Measurements from ENCODE around the gene GSN.
A peak's percentile ranks its signal among the peaks of the same experiment; 100 is the strongest.

Gene GSN

GRCh38 chr9:121267689-121268597 is at the start of gene GSN:
Gene GSN (plus strand): TSS chr9:121268162. CDS start chr9:121301972, 33,810 bp downstream.
- DNase-seq, result peak; percentile 12 to 72 (median 69)

- DNase-seq, result no peak
These were observed 49.5 kb upstream of the GSN start for GRCh38 chr9:121218357-121219027.

DNA sequence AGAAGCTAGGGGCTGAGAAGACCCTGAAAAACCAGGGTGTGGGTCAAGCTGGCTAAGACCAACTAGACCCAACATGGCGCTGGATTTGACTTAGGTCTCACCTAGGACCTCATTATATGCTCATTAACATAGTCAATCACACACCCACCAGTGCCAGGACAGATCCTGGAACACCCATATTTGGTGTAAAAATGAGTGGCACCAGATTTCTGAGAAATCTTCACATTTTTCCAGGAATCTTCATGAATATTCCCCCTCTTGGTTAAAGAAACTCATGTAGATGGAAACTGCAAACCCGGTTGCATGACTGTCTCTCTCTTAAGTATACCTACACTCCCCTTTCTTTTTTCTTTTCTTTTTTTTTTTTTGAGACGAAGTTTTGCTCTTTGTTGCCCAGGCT is 48.4 kb upstream of the GSN start:
- DNase-seq, result no peak

DNA sequence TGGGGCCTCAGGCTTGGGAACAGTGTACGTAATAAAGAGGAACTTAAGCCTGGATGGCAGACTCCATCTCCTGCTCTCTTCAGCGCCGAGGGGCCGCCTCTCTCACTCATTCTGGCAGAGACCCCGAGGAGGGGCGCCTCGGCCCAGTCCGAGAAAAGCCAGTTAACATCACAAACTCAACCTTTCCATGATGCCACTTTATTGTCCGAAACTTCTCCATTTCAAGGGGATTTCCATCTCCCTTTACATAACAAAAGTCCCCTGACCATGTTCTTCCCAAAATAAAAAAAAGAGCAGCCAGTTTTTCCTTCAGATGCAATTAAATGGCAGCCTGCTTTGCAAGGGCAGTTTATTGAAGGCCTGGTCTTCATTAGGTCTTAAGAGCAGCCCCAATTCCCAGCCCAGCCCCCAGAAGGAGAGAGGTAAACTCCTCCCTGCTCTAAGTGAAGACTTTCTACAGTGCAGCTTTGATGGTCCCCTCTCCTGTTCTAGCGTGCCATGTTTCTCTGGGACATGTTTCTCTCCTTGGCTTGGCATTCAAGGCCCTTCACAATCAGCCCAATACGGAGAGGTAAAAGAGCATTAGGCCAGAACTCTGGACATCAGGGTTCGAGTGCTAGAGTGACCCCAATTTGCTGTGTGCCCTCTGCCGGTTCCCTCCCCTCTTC is 46.8 kb upstream of the GSN start:
- DNase-seq, result no peak

GRCh38 chr9:121221664-121222055 is 46.3 kb upstream of the GSN start:
- DNase-seq, result no peak

DNA sequence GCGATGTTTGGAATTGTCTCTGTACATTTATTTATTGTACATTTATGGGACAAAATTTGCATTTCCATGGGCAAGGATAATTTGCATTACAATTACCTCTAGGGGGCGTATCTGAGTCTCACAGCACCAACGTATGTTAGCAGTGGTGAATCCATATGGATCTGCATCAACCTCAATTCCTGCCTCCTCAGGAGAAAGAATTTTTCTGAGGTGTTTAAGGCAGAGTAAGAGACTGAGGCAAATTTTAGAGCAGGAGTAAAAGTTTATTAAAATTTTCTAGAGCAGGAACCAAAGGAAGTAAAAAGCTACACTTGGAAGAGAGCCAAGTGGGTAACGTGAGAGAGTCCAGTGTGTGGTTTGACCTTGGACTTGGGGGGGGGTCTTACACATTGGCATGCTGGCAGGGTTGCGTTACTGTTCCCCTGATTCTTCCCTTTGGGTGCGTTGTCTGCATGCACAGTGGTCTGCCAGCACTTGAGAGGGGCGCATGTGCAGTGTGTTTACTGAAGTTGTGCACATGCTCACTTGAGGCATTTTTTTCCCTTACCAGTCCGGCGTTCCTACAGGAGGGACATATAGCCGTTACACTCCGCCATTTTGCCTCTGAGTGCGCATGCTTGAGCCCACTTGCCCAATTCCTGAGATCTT is 45.3 kb upstream of the GSN start:
- DNase-seq, result peak in 2 of 3 experiments; percentile 21 to 32

DNA sequence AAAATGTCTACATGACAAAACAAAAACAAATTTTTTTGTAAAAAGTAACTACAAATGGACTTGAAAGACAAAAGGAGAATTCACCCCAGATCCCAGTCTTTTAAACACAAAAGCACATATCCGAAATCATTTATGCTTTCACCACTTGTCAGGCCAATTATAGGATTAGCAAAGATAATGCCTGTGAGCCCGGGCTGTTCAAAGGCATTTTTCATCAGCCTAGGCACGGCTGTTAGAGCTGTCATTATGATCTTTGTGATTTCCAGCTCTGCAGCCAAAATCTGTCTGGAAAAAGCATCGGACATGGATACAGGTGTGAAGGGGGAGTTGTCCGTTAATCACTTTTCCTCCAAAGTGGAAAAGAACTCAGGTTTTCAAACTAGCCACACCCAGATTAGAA is 42.7 kb upstream of the GSN start:
- peak in 2 of 3 experiments; percentile 9 to 56 for DNase-seq

- no peak for DNase-seq
These were observed 41.8 kb upstream of the GSN start for GRCh38 chr9:121226175-121226574.

DNA sequence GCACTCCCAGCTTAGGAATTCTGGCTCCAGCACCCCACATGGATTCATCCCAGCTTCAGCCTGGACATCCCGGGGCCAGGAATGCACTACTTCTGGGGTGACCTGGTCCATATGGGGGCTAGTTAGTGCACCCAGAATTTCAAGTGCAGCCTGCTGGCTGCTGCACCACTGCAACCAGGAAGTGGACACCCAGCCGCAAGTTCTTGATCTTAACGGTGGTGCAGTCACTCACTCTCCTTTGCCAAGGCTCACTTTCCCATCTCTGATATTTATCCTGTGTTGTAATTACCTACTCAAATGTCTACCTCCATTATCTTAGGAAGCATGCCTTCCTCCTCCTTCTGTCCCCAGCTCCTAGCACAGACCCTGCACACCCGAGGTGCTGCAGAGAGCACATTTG is 40.1 kb upstream of the GSN start:
- DNase-seq, result no peak

- DNase-seq, result no peak
These were observed 37.7 kb upstream of the GSN start for GRCh38 chr9:121230256-121230655.

GRCh38 chr9:121232251-121232650 is 35.7 kb upstream of the GSN start:
- no peak for DNase-seq

GRCh38 chr9:121233906-121234831 is 33.8 kb upstream of the GSN start:
- no peak for DNase-seq

DNA sequence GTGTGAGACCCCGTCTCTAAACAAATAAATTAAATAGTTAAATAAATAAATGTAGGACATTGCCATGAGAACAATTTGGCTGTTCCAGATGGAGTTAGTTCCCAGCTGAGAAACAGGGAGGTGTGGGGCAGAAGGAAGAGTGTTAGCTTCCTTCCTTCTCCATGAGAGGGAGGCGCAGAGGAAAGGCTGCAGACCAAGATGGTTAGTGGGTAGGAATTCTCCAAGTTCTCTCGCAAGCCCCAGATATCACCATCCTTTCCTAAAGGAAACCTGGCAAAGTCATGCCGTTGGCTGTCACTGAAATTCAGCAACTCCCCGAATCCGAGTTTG is 33.2 kb upstream of the GSN start:
- DNase-seq, result no peak

- DNase-seq, result no peak
These were observed 32.5 kb upstream of the GSN start for GRCh38 chr9:121235512-121235911.

GRCh38 chr9:121237916-121238315 is 30.0 kb upstream of the GSN start:
- DNase-seq, result no peak

GRCh38 chr9:121239071-121239470 is 28.9 kb upstream of the GSN start:
- DNase-seq, result no peak

- no peak for DNase-seq
These were observed 28.1 kb upstream of the GSN start for GRCh38 chr9:121239851-121240250.

- no peak for DNase-seq
These were observed 27.4 kb upstream of the GSN start for GRCh38 chr9:121240472-121241135.

GRCh38 chr9:121242219-121242958 is 25.6 kb upstream of the GSN start:
- DNase-seq, result no peak

- no peak for DNase-seq
These were observed 25.0 kb upstream of the GSN start for GRCh38 chr9:121242959-121243346.
